Measurements from ENCODE around the gene PRDM10.

GRCh38 chr11:130050257-130050656, 47.6 kb upstream of the PRDM10 start:
- TF ChIP-seq CTCF (IDR thresholded peaks at IDR 0.05; ENCODE audit: borderline replicate concordance, extremely low read depth, low read length, poor library complexity, severe bottlenecking) (no peak), EZH2 (IDR thresholded peaks at IDR 0.05; ENCODE audit: borderline replicate concordance, low read depth, low read length, severe bottlenecking) (no peak)
